ENCODE measurements around the gene ECE1. TPM values are rescaled to one million over a fixed set of nuclear protein-coding genes. Genes with fewer than 3 reads are reported as not detected.

ECE1 gene
- total and polyA plus RNA-seq, 11 donors = 37.3 to 140 (median 59.4) TPM

GRCh38 chr1:21295545-21295944 is 5.3 kb upstream of the ECE1 start:
- intact Hi-C loops (cut with DNase I) = no loop called here
- Histone ChIP-seq H3K9me3 (no peaks in the 10 kb centered on the region), H3K4me3 (no peak overlapping the region), H3K27ac (peak overlapping the region in 5 of 12 donors; percentile 3 to 87 (median 33)), H3K36me3 (no peaks in the 10 kb centered on the region), H3K4me1 (peaks cover 0 to 85% (median 47%) of the 10 kb centered on the region in 12 donors), H3K27me3 (no peaks in the 10 kb centered on the region)
- no peak for DNase-seq
- TF ChIP-seq POLR2A (IDR thresholded peaks at IDR 0.05) = no peak
- no peak for TF ChIP-seq CTCF (IDR thresholded peaks at IDR 0.05)
- no peak for ATAC-seq
- WGBS, 4 donors = 91 to 95% (median 94%) methylated on average over 6 of the region's 6 CpGs

- H3K9me3 ChIP-seq = no peaks in the 10 kb centered on the region
- TF ChIP-seq CTCF (IDR thresholded peaks at IDR 0.05) = no peak
- TF ChIP-seq POLR2A (IDR thresholded peaks at IDR 0.05) = no peak
- ATAC-seq (no peak), DNase-seq (no peak)
- peak overlapping the region in 10 of 12 donors; percentile 33 to 87 (median 66) for H3K27ac ChIP-seq
- peak overlapping the region in 1 of 12 donors; percentile 42 for H3K4me3 ChIP-seq
- intact Hi-C loops (cut with DNase I) = no loop called here
- 91 to 100% (median 98%) methylated on average over 1 of the region's 1 CpG for WGBS, 4 donors
- H3K27me3 ChIP-seq = no peaks in the 10 kb centered on the region
- no peaks in the 10 kb centered on the region for H3K36me3 ChIP-seq
- peaks cover 0 to 82% (median 47%) of the 10 kb centered on the region in 12 donors for H3K4me1 ChIP-seq
Observed at GRCh38 chr1:21295002-21295401, 4.7 kb upstream of the ECE1 start.

- H3K4me3 ChIP-seq = peak overlapping the region in 1 of 12 donors; percentile 42
- H3K27me3 ChIP-seq = no peaks in the 10 kb centered on the region
- no peak for TF ChIP-seq CTCF (IDR thresholded peaks at IDR 0.05)
- TF ChIP-seq POLR2A (IDR thresholded peaks at IDR 0.05) = no peak
- peak overlapping the region in 11 of 12 donors; percentile 33 to 87 (median 65) for H3K27ac ChIP-seq
- intact Hi-C loops (cut with DNase I) = loop anchor here in 4 of 10 donors (5.0 kb wide), 2 partner anchors 38 to 43 kb away; no protein-coding TSS in a partner anchor
- no peaks in the 10 kb centered on the region for H3K36me3 ChIP-seq
- WGBS, 4 donors = 54 to 65% (median 57%) methylated on average over 11 to 13 of the region's 13 CpGs
- H3K9me3 ChIP-seq = no peaks in the 10 kb centered on the region
- DNase-seq (peak in 1 of 5 donors; percentile 66), ATAC-seq (peak in 3 of 4 donors; percentile 11 to 53 (median 51))
- H3K4me1 ChIP-seq = peaks cover 0 to 82% (median 43%) of the 10 kb centered on the region in 12 donors
Observed at GRCh38 chr1:21294266-21294989, 4.2 kb upstream of the ECE1 start.

GRCh38 chr1:21293537-21294265 is 3.4 kb upstream of the ECE1 start:
- H3K27ac ChIP-seq = peak overlapping the region; percentile 33 to 87 (median 64)
- no peaks in the 10 kb centered on the region for H3K9me3 ChIP-seq
- no peaks in the 10 kb centered on the region for H3K36me3 ChIP-seq
- H3K27me3 ChIP-seq = no peaks in the 10 kb centered on the region
- 78 to 88% (median 79%) methylated on average over 13 to 17 of the region's 17 CpGs for WGBS, 4 donors
- TF ChIP-seq CTCF (IDR thresholded peaks at IDR 0.05) (no peak), POLR2A (IDR thresholded peaks at IDR 0.05) (no peak)
- DNase-seq = no peak
- peak in 1 of 4 donors; percentile 1 for ATAC-seq
- H3K4me1 ChIP-seq = peaks cover 0 to 82% (median 42%) of the 10 kb centered on the region in 12 donors
- intact Hi-C loops (cut with DNase I) = loop anchor here in 4 of 10 donors (5.0 kb wide), 2 partner anchors 39 to 44 kb away; no protein-coding TSS in a partner anchor
- peak overlapping the region in 2 of 12 donors; percentile 8 to 42 for H3K4me3 ChIP-seq

Measured in heart left ventricle (tissue), 16 donors.